Smooth muscle cell (in vitro differentiated cells): ENCODE results near the gene HERC2. TPM values are rescaled to one million over a fixed set of nuclear protein-coding genes. Genes with fewer than 3 reads are reported as not detected.

ENCODE experiments used
- DNase-seq: peaks from one replicate; lab custom pipeline; 2025; ENCODE audit not compliant: unreplicated experiment; lab: John Stamatoyannopoulos, UW
- H2AFZ ChIP-seq: fragments of 200-600 bp; sonication (generic); 2 replicates; pipeline ENCODE4 v1.6.0; 2016; ENCODE audit warnings: antibody characterized with exemption, low read depth, mild to moderate bottlenecking
- H3F3A ChIP-seq: fragments of 200-600 bp; sonication (generic); 2 replicates; pipeline ENCODE4 v1.6.0; 2017; ENCODE audit warnings: antibody characterized with exemption, low read depth
- H3K27ac ChIP-seq: fragments of 200-600 bp; sonication (generic); 2 replicates; pipeline ENCODE4 v1.5.1; 2016; ENCODE audit warnings: low read depth, mild to moderate bottlenecking
- H3K27me3 ChIP-seq: fragments of 200-600 bp; sonication (generic); 2 replicates; pipeline ENCODE4 v1.6.1; 2016; ENCODE audit warnings: low read depth, mild to moderate bottlenecking
- H3K36me3 ChIP-seq: fragments of 200-600 bp; sonication (generic); 2 replicates; pipeline ENCODE4 v1.5.1; 2016; ENCODE audit warnings: low read depth
- H3K4me1 ChIP-seq: fragments of 200-600 bp; sonication (generic); 2 replicates; pipeline ENCODE4 v1.5.1; 2016; ENCODE audit warnings: low read depth
- H3K4me2 ChIP-seq: fragments of 200-600 bp; sonication (generic); 2 replicates; pipeline ENCODE4 v1.6.0; 2016; ENCODE audit warnings: mild to moderate bottlenecking
- H3K4me3 ChIP-seq: fragments of 200-600 bp; sonication (generic); 2 replicates; pipeline ENCODE4 v1.5.1; 2016; ENCODE audit warnings: mild to moderate bottlenecking
- H3K79me2 ChIP-seq: fragments of 200-600 bp; sonication (generic); 2 replicates; pipeline ENCODE4 v1.6.0; 2016; ENCODE audit warnings: low read depth, mild to moderate bottlenecking
- H3K9ac ChIP-seq: fragments of 200-600 bp; sonication (generic); 2 replicates; pipeline ENCODE4 v1.6.0; 2016; ENCODE audit warnings: low read depth
- H3K9me3 ChIP-seq: fragments of 200-600 bp; sonication (generic); replicated peaks from 2 replicates; pipeline ENCODE4 v1.5.1; 2016; ENCODE audit warnings: low read depth
- H4K20me1 ChIP-seq: fragments of 200-600 bp; sonication (generic); 2 replicates; pipeline ENCODE4 v1.6.0; 2016; ENCODE audit warnings: low read depth
- CTCF ChIP-seq: fragments of 200-600 bp; sonication (generic); IDR thresholded peaks from 2 replicates; pipeline ENCODE4 v1.5.1; 2017; ENCODE audit warnings: borderline replicate concordance, mild to moderate bottlenecking, antibody characterized with exemption; ENCODE audit not compliant: insufficient read depth, poor library complexity, severe bottlenecking
- WGBS: methylation state at CpG from one replicate; pipeline ENCODE4 v1.1.7; 2016; ENCODE audit warnings: low lambda C conversion rate; 5-methylcytosine and 5-hydroxymethylcytosine counted together
- polyA plus RNA-seq: library from polyadenylated mRNA; unstranded; fragments of >200 nt; fragmentation: Nextera tagmentation; extraction: Ambion mirVana; gene quantifications from 2 replicates; pipeline ENCODE4 v1.2.1, GENCODE V29; 2016
- total RNA-seq: library from RNA; depleted of rRNA; stranded (reverse); fragments of >200 nt; gene quantifications from 2 replicates; pipeline ENCODE4 v1.2.3, GENCODE V29; 2014

The HERC2 gene
- total and polyA plus RNA-seq, 2 experiments from 2014 or later, result 19.9 to 33.1 TPM

- no peak overlapping the region for H3K4me3 ChIP-seq
- H3K9ac ChIP-seq, result no peak overlapping the region
- H3K27ac ChIP-seq, result no peak overlapping the region
- H3K79me2 ChIP-seq, result peaks cover 3% of the 10 kb centered on the region
- H3K27me3 ChIP-seq, result no peaks in the 10 kb centered on the region
- DNase-seq, result no peak
- no peaks in the 10 kb centered on the region for H3K9me3 ChIP-seq
- no peaks in the 10 kb centered on the region for H3F3A ChIP-seq
- H3K36me3 ChIP-seq, result peaks cover 7% of the 10 kb centered on the region
- no peak overlapping the region for H2AFZ ChIP-seq
- H4K20me1 ChIP-seq, result no peaks in the 10 kb centered on the region
- no peak overlapping the region for H3K4me2 ChIP-seq
- TF ChIP-seq CTCF, result no peak
- WGBS, result 98% methylated on average over 8 of the region's 8 CpGs
- H3K4me1 ChIP-seq, result no peaks in the 10 kb centered on the region
Measured at GRCh38 chr15:28272587-28272986, 49.4 kb downstream of the HERC2 start.

GRCh38 chr15:28271697-28272260 is 50.2 kb downstream of the HERC2 start:
- no peaks in the 10 kb centered on the region for H3K4me1 ChIP-seq
- H3K27me3 ChIP-seq, result no peaks in the 10 kb centered on the region
- 94% methylated on average over 15 of the region's 15 CpGs for WGBS
- no peak overlapping the region for H3K27ac ChIP-seq
- H3K4me3 ChIP-seq, result no peak overlapping the region
- no peaks in the 10 kb centered on the region for H3K9me3 ChIP-seq
- H3K79me2 ChIP-seq, result peaks cover 4% of the 10 kb centered on the region
- H3K9ac ChIP-seq, result no peak overlapping the region
- DNase-seq, result no peak
- no peaks in the 10 kb centered on the region for H4K20me1 ChIP-seq
- peaks cover 14% of the 10 kb centered on the region for H3K36me3 ChIP-seq
- no peak for TF ChIP-seq CTCF
- no peaks in the 10 kb centered on the region for H3F3A ChIP-seq
- no peak overlapping the region for H2AFZ ChIP-seq
- no peak overlapping the region for H3K4me2 ChIP-seq

- Histone ChIP-seq H3K36me3 (peaks cover 14% of the 10 kb centered on the region), H4K20me1 (peaks cover 4% of the 10 kb centered on the region)
Measured at GRCh38 chr15:28269097-28269496, 52.9 kb downstream of the HERC2 start.

More at GRCh38 chr15:28269097-28269496, 52.9 kb downstream of the HERC2 start:
- Histone ChIP-seq H3K27ac (no peak overlapping the region), H3K9me3 (no peaks in the 10 kb centered on the region), H3K9ac (no peak overlapping the region), H3K4me2 (no peak overlapping the region), H3K27me3 (no peaks in the 10 kb centered on the region), H3K79me2 (peaks cover 7% of the 10 kb centered on the region), H2AFZ (no peak overlapping the region), H3K4me1 (no peaks in the 10 kb centered on the region), H3F3A (no peaks in the 10 kb centered on the region), H3K4me3 (no peak overlapping the region)
- no peak for TF ChIP-seq CTCF
- WGBS, result 97% methylated on average over 8 of the region's 8 CpGs
- no peak for DNase-seq
